Activated T-helper 9 cell treated with anti-CD3 and anti-CD28 coated beads, Interleukin-2, amount 50 U/mL, for 16 hours (primary cell): ENCODE measurements around the gene ICOS.

Experiments used
- DNase-seq: peaks from one replicate; pipeline ENCODE4 v3.0.0-alpha.2; 2020; ENCODE audit warnings: low read depth

Gene ICOS, protein sequence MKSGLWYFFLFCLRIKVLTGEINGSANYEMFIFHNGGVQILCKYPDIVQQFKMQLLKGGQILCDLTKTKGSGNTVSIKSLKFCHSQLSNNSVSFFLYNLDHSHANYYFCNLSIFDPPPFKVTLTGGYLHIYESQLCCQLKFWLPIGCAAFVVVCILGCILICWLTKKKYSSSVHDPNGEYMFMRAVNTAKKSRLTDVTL

DNA sequence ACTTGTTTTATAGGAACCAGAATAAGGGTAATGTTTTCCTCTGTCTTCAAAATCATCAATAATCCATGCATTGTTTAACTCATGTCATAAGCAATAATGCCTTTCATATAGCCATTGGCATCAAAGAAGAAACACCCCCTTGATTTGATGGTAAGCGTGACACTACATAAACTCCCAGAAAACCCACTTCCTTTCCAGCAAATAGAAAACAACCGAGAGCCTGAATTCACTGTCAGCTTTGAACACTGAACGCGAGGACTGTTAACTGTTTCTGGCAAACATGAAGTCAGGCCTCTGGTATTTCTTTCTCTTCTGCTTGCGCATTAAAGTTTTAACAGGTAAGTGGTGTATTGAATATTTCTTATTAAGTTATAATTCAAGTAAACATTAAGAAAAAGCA lies at the start of gene ICOS:
Gene ICOS (plus strand): TSS at position 229 of the 400 bp plus-strand sequence. CDS start 52 bp downstream, at position 281.
- no peak for DNase-seq

DNA sequence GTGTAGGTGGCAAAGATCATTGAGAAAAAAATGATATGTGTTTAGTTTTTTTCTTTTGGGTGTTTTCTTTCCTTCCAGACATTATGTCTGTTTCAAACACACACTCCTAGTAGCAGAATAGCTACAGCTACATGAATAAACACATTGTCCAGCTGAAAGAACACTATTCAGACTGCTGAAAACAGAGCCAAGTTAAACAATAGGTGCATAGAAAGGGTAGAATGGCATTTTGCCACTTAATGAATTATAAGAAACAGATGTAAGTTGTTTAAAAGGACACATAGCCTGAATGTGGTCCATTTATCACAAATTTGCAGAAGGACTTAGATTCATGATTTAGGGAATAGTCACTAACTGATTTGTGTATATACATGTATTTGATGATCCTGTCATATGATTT lies 48.9 kb upstream of the ICOS start:
- no peak for DNase-seq

DNA sequence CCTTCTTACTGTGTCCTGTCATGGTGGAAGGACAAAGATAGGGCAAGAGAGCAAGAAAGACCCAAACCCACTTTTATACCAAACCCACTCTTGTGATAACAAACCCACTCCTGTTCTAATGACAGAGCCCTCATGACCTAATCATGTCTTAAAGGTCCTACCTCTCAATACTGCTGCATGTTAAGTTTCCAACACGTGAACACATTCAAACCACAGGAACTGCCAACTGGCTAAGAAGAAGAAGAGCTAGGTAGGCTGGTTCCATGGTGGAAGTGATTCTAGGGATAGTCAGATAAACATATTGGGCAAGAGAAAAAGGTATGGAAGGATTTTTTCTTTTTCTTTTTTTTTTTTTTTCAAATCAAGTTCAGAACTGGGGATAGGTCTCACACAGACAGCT lies 47.0 kb upstream of the ICOS start:
- no peak for DNase-seq

DNA sequence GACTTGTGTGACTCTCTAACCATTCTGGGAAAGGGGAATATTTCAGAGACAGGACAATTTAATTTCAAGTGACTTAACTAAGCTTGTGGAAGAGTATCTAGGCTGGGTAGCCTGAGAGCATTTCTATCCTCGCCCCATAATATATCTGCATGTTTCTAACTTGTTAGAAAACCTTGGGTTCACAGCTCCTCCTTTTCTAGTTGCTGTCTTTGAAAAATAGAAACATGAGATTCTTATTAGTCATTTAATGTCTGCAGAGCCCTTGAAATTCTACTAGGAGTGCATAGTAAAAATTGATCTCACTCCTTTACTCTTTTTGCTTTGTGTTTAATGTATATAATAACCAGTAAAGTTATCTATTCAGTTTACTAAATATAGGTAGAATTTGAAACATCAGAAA lies 46.6 kb upstream of the ICOS start:
- DNase-seq, result no peak

DNA sequence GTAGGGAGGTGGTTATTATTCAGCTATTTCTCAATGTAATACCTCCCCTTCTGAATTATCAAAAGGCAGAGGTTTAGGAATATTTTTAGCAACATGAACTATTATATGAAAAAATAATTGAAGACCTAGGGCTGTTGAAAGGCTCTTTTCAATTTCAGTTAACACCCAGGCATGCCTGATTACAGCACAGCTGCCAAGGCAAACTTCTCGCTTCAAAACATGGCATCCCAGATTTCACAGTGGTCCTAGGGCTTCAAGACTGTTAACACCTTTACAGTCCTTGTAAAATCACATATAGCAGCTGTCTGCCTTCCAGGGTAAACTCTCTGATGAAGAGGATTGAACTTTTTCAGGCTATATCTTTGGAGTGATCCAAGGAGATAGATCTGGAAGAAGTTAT lies 45.8 kb upstream of the ICOS start:
- no peak for DNase-seq

DNA sequence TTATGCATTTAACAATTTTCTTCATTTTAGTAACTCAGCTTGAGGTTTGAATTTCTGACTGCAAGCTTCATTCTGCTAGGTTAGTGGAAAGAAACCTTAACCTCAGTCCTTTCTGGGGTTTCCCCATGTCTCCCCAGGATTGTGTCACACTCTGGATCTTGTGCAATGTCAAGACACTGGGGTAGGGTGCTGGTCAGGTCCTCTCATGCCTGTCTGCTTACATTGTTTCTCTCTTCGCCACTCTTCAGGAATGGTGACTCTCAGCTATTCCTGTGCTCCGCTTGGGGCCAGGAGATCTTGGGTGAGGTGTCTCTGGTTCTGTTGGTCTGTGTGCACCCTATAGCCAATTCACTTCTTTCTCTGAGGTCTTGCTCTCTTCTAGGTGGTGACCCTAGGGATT lies 45.1 kb upstream of the ICOS start:
- no peak for DNase-seq

DNA sequence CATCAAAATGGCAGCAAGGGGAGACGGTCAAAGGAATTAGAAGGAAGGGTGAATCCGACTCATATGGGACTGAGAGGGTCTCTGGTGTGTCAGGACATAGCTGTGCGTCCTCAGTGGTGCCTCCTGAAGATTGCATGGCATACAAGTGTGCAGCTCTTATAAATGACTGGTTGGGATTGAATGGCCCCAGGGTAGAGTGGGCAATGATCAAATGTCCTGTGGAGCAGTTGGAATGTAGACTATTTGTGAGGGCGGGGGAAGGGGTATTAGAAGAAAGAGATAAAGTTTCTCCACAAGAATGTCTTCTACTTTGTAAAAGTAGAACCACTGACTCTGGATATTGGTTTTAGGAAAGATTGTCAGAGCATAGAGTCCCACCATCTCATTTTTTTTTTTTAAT lies 44.4 kb upstream of the ICOS start:
- DNase-seq, result no peak

DNA sequence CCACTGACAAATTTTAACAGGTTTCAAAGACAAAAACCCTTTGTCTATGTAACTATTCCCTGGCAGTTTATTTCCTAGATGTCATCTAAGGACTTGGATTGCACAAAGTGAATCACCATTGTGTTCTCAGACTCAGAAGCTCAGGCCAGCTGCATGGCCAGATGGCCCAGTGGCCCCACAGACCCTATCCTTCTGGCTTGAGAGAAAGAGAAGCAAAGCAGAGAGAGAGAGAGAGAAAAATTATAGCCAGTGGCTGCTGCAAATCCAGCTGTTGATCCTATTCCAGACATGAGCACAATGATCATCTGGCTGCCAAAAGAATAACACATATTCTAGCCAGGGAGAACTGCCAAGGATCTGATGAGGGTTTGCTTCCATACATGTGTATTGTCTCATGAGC lies 43.2 kb upstream of the ICOS start:
- no peak for DNase-seq

DNA sequence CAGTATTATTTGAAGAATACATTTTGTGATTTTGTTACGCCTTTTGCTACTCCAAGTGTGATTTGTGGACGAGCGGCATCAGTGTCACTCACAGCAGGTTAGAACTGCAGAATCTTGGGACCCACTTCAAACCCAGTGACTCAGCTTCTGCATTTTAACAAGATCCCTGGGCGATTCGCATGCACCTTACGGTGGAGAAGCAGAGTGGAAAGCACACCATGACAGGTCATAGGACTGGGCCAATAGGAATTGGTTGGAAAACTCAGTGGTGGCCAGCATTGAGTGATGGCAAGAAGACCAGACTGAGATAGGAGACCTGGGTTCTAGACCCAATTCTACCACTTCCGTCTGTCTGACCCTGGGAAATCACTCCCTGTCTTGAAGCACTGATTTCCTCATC lies 42.7 kb upstream of the ICOS start:
- DNase-seq, result no peak

DNA sequence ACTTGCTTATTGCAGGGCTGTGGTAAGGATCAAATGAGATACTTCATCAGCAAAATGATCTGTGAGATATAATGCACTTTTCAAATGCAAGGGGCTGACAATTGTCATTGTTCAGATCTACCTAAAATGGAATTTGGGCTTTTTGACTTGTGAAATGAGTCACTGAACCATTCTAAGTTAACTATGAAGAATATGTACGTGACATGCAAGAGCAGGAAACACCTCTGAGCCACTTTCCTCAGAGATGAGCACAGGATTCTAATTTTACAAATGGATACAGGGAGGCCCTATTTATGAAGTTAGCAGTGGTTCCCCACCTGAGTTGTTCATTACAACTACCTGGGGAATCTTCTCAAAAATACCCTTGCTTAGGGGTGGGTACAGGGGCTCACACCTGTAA lies 42.3 kb upstream of the ICOS start:
- DNase-seq, result no peak

DNA sequence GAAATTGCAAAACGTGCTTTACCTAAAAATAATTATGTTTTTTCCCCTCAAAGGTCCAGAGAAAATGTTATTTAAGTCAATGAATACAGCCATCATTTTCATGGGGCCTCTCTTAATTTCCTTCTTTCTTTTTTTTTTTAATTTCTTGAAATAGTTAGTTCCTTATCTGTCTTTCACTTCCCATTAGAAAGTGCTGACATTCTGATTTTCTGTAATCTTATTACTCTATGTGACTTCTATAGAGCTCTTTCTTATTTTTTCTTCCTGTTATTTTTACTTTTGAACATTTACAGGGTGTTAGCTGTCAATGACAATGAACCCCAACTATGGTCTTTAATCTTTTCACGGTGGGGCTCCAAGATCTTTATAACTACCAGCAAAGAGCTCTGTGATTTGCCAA lies 39.0 kb upstream of the ICOS start:
- no peak for DNase-seq

DNA sequence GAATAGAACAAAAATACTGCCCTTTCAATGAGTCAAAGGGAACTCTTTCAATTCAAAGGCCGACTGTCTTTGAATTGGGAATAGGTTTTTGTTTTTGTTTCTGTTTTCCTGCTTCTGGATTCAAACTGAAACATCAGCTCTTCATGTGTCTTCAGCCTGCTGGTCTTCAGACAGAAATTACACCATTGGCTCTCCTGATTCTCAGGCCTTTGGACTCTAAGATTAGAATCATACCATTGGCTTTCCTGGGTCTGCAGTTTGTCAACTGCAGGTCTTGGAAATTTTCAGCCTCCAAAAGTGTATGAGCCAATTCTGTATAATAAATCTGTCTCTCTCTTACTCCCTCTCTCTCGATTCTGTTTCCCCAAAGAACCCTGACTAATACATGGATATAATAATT lies 37.9 kb upstream of the ICOS start:
- DNase-seq, result no peak

DNA sequence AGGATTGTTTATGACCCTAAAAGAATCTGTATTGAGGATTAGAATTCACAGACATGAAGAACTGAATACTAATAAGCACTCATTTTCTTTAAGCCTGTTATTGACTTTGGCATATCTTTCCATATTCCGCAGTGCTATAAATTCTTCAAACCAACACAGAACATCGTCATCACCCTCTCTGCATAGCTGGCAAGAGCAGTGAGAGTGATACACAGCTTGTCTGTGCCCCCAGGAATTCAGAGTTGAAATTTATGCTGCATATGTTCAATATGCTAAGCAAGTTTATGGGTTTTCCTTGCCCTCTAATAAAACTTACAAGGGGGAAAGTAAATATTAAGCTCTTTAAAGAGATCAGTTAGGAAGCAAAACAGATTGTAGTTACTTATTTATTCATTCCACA lies 36.3 kb upstream of the ICOS start:
- no peak for DNase-seq

DNA sequence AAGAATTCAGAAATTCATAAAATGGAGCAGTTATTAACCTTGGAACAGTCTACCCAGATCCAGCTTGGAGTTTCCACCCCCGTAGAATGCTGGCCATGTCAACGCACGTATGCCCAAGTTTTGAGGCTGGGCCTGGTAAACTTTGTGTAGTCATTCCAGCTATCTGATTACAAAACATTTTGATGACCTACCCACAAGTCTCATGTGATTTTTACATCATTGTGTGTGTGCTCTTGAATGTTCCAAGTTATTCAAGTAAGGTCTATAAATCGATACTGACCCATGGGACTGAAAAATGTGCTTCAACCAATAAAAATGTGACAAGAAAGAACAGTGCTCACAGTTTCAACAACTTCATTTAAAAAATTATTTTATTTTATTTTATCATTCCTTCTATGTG lies 32.5 kb upstream of the ICOS start:
- no peak for DNase-seq

DNA sequence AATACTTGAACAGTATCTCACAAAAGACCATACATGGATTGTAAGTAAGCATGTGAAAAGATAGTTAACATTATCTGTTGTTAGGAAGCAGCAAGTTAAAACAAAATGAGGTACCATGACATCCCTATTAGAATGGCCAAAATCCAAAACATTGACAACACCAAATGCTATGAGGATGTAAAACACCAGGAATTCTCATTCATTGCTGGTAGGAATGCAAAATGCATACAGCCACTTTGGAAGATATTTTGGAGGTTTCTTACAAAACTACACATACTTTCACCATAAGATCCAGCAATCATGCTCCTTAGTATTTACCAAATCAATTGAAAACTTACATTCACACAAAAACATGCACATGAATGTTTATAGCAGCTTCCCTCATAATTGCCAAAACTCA lies 30.9 kb upstream of the ICOS start:
- no peak for DNase-seq

DNA sequence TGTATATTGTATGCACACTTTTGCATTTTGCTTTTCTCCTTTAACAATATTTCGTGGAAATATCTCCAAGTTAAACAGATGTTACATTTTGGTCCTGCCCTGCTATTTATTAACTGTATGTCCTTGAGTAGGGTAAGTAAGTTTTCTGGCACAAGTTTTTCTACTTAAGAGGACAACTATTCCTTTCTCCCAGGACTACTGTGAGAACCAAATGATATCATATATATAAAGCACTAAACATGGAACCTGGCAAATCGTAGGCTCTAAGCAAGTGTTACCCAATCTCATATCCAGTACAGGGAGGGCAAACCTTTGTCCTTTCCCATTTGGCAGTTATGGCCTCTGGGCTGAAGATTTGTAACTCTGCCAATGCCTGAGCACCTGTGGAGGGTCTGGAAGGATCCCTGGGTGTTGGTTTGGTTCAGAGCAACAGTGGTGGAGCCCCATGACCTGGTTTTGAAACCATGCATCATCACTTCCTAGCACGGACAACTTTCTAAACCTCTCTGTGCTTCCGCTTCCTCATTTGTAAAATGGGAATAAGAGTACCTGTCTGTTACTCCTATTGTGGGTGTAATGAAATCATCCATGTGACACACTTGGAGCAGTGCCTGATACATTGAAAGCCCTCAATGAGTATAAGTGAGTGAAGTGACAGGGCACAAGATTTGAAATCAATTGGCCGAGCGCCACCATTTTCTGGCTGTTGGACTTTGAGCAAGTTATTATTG lies 28.3 kb upstream of the ICOS start:
- DNase-seq, result no peak

DNA sequence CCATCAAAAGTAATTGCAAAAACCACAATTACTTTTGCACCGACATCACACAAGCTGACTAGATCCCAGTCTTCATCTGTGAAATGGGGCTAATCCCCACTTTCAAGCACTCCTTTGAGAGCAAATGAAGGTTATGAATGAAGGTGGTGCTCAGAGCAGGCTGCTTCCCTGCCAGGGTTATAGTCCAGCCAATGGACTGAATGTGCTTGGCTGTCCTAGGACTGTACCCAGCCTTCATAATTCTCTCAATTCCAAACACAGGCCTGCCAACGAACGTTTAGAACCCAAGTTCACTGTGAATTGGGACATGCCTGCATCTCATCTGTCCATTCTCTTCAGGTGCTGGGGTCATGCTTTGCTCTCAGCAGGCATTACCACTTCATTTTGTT lies 27.8 kb upstream of the ICOS start:
- DNase-seq, result no peak

DNA sequence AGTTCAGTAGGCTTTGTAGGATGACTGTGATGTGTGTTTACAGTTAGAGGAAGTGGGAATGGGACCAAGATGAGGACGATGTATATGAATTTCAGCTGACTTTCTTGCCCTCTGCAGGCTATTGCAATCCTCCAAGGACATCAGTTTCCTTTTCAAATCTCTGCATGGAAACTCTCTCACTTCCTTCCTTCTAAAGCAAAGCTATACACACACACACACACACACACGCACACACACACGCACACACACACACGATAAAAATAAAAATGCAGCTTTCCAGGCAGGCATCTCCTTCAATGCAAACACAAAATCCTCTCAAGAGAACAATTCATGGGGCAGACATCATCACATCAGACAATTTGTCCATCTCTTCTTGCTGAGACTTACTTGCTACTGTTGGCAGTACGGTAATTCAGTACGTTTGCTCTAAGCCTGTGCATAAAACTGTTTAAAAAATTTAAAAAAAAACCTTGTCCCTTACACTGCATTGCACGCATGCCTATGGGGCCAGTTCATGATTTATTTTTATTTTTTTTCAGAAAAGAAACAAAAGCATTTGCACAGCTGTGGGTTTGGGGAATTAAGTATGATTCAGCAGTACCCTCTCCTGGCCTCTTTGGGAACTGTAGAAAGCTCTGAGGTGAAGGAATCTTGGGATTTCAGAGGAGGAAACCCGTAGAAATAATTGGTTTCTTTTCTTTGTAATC lies 27.1 kb upstream of the ICOS start:
- no peak for DNase-seq

DNA sequence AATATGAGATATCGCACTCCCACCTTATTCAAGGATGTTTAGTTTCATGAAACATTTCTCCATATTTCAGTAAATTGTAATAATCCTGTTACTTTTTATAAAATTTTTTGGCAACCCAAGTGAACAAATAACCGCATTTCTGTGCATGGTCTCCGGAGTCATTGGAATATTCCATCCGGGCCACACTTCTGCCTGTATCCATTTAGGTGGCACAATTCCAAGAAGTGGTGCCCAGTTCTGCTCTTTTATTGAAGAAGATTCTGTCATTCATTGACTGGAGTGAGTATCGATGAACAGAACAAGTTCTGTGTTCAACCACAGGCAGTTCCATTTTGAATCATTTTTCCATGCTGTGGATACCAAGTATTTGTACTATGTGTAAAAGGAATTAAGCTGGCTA lies 26.6 kb upstream of the ICOS start:
- DNase-seq, result no peak

DNA sequence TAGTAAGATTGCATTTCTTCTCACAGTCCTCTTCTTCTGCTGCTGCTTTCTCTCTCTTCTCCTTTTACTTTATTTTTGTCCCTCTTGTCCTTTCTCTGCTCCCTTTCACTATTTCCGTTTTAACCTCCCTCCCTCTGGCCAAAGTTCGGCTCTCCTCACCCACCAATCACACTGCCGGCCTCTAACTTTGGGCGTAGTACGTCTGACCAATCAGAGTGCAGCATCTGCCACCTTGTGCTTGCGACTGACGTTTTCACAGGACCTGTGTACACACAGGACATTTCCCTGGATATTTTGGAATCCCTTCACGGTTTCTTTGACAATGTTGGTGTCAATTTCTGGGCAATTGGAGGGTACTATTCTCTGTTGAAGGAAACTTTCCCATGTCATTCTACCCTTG lies 22.6 kb upstream of the ICOS start:
- no peak for DNase-seq

DNA sequence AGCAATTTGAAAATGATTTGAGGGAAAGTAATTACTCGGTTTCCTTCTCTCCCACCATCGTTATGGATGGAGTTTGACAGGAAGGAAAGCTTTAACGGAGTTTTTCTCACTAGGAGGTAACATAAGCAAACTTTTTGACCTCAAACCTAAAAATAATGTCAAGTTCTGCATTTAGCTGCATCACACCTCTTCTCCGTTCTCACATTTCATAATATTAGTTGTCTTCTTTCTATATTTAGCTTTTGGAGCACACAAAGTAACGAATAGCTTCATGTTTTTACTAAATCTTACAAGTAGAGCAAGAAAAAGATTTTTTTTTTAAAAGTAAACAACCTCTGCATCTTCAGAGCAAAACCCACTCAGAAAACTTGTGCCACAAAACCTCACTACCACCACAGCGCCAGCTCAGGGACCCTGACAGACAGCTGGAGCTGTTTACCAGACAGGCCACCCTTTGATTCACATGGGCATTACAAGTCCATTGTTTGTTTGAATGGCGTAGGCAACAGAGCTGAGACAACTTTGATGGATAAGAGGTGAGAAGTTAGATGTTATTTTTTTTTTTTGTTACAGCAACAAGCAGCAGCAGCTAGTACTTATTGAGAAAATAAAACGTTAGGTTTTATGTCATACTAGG lies 21.9 kb upstream of the ICOS start:
- no peak for DNase-seq

DNA sequence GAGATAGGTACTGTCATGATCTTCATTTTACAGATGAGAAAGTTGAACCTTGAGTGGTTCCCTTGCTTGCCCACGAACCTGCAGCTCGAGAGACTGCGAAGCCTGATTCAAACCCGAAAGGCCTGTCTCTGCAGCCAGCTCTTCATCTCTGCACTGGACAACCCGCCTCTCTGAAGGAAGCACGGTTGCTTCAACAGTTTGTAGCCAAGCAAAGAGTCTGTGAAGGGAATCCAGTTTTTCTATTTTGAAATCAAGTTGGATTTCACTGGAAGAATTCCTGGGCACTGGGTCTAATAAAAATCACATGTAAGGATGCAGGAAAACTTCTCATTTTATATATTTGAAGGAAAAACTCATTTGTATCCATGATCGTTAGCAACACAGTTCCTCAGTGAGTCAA lies 21.3 kb upstream of the ICOS start:
- DNase-seq, result no peak

DNA sequence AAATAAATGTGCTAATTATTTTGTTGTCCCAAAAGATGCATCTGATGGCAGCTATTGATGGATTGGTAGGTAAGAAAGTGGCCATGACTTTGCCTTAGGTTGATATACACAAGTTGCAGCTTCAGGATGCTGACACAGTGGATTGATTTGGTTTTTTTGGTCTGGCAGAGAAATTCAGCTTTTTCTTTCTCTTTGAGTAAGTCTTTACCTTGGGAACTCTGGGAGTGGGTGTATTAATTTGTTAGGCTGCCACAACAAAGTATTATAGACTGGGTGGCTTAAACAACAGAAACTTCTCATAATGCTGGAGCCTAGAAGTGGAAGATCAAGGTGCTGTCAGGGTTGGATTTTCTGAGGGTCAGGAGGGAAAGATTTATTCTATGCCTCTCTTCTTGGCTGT lies 19.8 kb upstream of the ICOS start:
- DNase-seq, result no peak
